ENCODE measurements around the gene NODAL. TPM values are rescaled to one million over a fixed set of nuclear protein-coding genes. Genes with fewer than 3 reads are reported as not detected.
A peak's percentile ranks its signal among the peaks of the same experiment; 100 is the strongest.
"Not testable (repeated sequence)": the region's sequence is repeated elsewhere in the genome, so short reads cannot be mapped to it uniquely, and the experiment has no call there.

Gene NODAL
- not detected for total RNA-seq

- DNase-seq = no peak
These were observed at the start of gene NODAL for GRCh38 chr10:70441161-70441894. TSS of gene NODAL (minus strand) at chr10:70441681. CDS start at chr10:70441667, 14 bp downstream.

- DNase-seq = no peak
These were observed 48.7 kb upstream of the NODAL start for GRCh38 chr10:70490142-70490541.

- DNase-seq = no peak
These were observed 46.3 kb upstream of the NODAL start for GRCh38 chr10:70487824-70488223.

- DNase-seq = not testable (repeated sequence)
These were observed 42.4 kb upstream of the NODAL start for GRCh38 chr10:70483872-70484271.

GRCh38 chr10:70482982-70483760 lies 41.7 kb upstream of the NODAL start:
- no peak for DNase-seq

GRCh38 chr10:70481831-70482530 lies 40.5 kb upstream of the NODAL start:
- DNase-seq = no peak

GRCh38 chr10:70481105-70481504 lies 39.6 kb upstream of the NODAL start:
- no peak for DNase-seq

- DNase-seq = no peak
These were observed 38.9 kb upstream of the NODAL start for GRCh38 chr10:70480239-70480861.

- DNase-seq = no peak
These were observed 38.3 kb upstream of the NODAL start for GRCh38 chr10:70479626-70480238.

- DNase-seq = no peak
These were observed 37.7 kb upstream of the NODAL start for GRCh38 chr10:70479165-70479581.

GRCh38 chr10:70478191-70479164 lies 37.0 kb upstream of the NODAL start, which contains the start of gene PALD1:
TSS of gene PALD1 (plus strand) at chr10:70478767. CDS start at chr10:70525952, 47,185 bp downstream.
- no peak for DNase-seq

GRCh38 chr10:70477661-70478162 lies 36.2 kb upstream of the NODAL start:
- peak; percentile 71 for DNase-seq

GRCh38 chr10:70476249-70477035 lies 35.0 kb upstream of the NODAL start:
- DNase-seq = no peak

- DNase-seq = no peak
These were observed 34.2 kb upstream of the NODAL start for GRCh38 chr10:70475661-70476060.

GRCh38 chr10:70474780-70475179 lies 33.3 kb upstream of the NODAL start:
- no peak for DNase-seq

GRCh38 chr10:70472799-70473454 lies 31.4 kb upstream of the NODAL start:
- no peak for DNase-seq

GRCh38 chr10:70466951-70467350 lies 25.5 kb upstream of the NODAL start:
- no peak for DNase-seq

GRCh38 chr10:70465832-70466231 lies 24.4 kb upstream of the NODAL start:
- DNase-seq = no peak

GRCh38 chr10:70465278-70465677 lies 23.8 kb upstream of the NODAL start:
- DNase-seq = no peak
